Common myeloid progenitor, CD34-positive (primary cell): ENCODE results near the gene GALP.
"Not testable (repeated sequence)": the region's sequence is repeated elsewhere in the genome, so short reads cannot be mapped to it uniquely, and the experiment has no call there.

Source experiments
- CTCF ChIA-PET: fragments of 350-600 bp; sonication (Branson Sonifier 250); formaldehyde crosslinking; loops from one replicate; lab custom pipeline; 2021; ENCODE audit warnings: antibody characterized with exemption; lab: Charles Lee
- POLR2A ChIA-PET: fragments of 350-600 bp; sonication (Branson Sonifier 250); formaldehyde crosslinking; loops from one replicate; lab custom pipeline; 2021; ENCODE audit warnings: antibody characterized with exemption; lab: Charles Lee
- DNase-seq, 3 donors: peaks; one replicate each; pipeline versions ENCODE4 v3.0.0 to v3.0.0-alpha.2; 2013
- H3K27ac ChIP-seq, 2 experiments: 1 replicate in 1 of 2; 2 replicates in 1 of 2; pipeline ENCODE4 v1.7.0; 2013; ENCODE audit warnings: inconsistent platforms in 2 of 2, low read length in 2 of 2, mild to moderate bottlenecking in 2 of 2, low read depth in 1 of 2, moderate library complexity in 1 of 2; ENCODE audit not compliant: severe bottlenecking in 2 of 2, insufficient read depth in 1 of 2, poor library complexity in 1 of 2
- H3K27me3 ChIP-seq, 5 experiments: replicated peaks in 2 of 5; 1 replicate in 3 of 5; 2 replicates in 2 of 5; pipeline versions ENCODE4 v1.6.1 to v1.7.0; 2013; ENCODE audit warnings: low read length in 4 of 5, mild to moderate bottlenecking in 2 of 5, moderate library complexity in 2 of 5, inconsistent platforms in 1 of 5; ENCODE audit not compliant: insufficient read depth in 5 of 5, control insufficient read depth in 4 of 5
- H3K36me3 ChIP-seq, 4 experiments: 1 replicate in 2 of 4; 2 replicates in 2 of 4; pipeline versions ENCODE4 v1.6.1 to v1.7.0; 2013; ENCODE audit warnings: low read length in 3 of 4, control low read depth in 1 of 4, mild to moderate bottlenecking in 1 of 4; ENCODE audit not compliant: control insufficient read depth in 4 of 4, insufficient read depth in 4 of 4
- H3K4me1 ChIP-seq, 4 experiments: 1 replicate in 3 of 4; 2 replicates in 1 of 4; pipeline versions ENCODE4 v1.6.1 to v1.7.1; 2013; ENCODE audit warnings: low read length in 3 of 4, mild to moderate bottlenecking in 3 of 4, control low read depth in 1 of 4, inconsistent platforms in 1 of 4, moderate library complexity in 1 of 4; ENCODE audit not compliant: control insufficient read depth in 4 of 4, insufficient read depth in 4 of 4; ENCODE audit errors: control extremely low read depth in 1 of 4
- H3K4me3 ChIP-seq, 7 experiments: 1 replicate in 4 of 7; 2 replicates in 3 of 7; pipeline versions ENCODE4 v1.5.1 to v1.7.0; 2013; ENCODE audit warnings: mild to moderate bottlenecking in 7 of 7, low read length in 6 of 7, moderate library complexity in 6 of 7, inconsistent platforms in 2 of 7, low read depth in 2 of 7, control low read depth in 1 of 7; ENCODE audit not compliant: insufficient read depth in 4 of 7, control insufficient read depth in 1 of 7; ENCODE audit errors: extremely low read depth in 1 of 7
- H3K9me3 ChIP-seq, 5 experiments: 1 replicate in 4 of 5; 2 replicates in 1 of 5; pipeline versions ENCODE4 v1.6.1 to v1.7.1; 2013; ENCODE audit warnings: low read length in 4 of 5, mild to moderate bottlenecking in 2 of 5, inconsistent platforms in 1 of 5, low read depth in 1 of 5, moderate library complexity in 1 of 5; ENCODE audit not compliant: control insufficient read depth in 4 of 5, insufficient read depth in 2 of 5; ENCODE audit errors: control extremely low read depth in 1 of 5
- WGBS: methylation state at CpG from one replicate; pipeline ENCODE4 v1.1.5; 2013; ENCODE audit not compliant: insufficient coverage; 5-methylcytosine and 5-hydroxymethylcytosine counted together

GALP gene

GRCh38 chr19:56146904-56147303, 28.9 kb upstream of the GALP start:
- CTCF ChIA-PET, result interaction anchor here (3.0 kb wide), 1 partner anchor 8 kb away, joined by 18 read pairs; no protein-coding TSS in a partner anchor
- Histone ChIP-seq H3K4me1 (peaks cover 4 to 39% (median 31%) of the 10 kb centered on the region in 4 experiments), H3K27ac (no peak overlapping the region), H3K4me3 (no peak overlapping the region), H3K36me3 (peaks cover 2 to 42% (median 20%) of the 10 kb centered on the region in 4 experiments), H3K9me3 (no peaks in the 10 kb centered on the region), H3K27me3 (no peaks in the 10 kb centered on the region)
- POLR2A ChIA-PET, result no interaction called here
- DNase-seq, result no peak
- over 99% methylated on average over 28 of the region's 31 CpGs for WGBS

- Histone ChIP-seq H3K27me3 (no peaks in the 10 kb centered on the region), H3K9me3 (no peaks in the 10 kb centered on the region), H3K4me1 (peaks cover 2 to 35% (median 27%) of the 10 kb centered on the region in 4 experiments), H3K27ac (no peak overlapping the region), H3K36me3 (peaks cover 2 to 42% (median 20%) of the 10 kb centered on the region in 4 experiments), H3K4me3 (no peak overlapping the region)
- POLR2A ChIA-PET, result no interaction called here
- 97% methylated on average over 21 of the region's 22 CpGs for WGBS
- CTCF ChIA-PET, result interaction anchor here (1.2 kb wide), 1 partner anchor 14 kb away, joined by 3 read pairs; no protein-coding TSS in a partner anchor
- no peak for DNase-seq
These were observed 28.5 kb upstream of the GALP start for GRCh38 chr19:56147307-56147706.

- H3K4me1 ChIP-seq, result peaks cover 2 to 32% (median 23%) of the 10 kb centered on the region in 4 experiments
- POLR2A ChIA-PET, result no interaction called here
- DNase-seq, result peak in 1 of 3 donors; percentile 22
- CTCF ChIA-PET, result interaction anchor here (0.6 to 1.2 kb wide), 2 partner anchors 13 to 39 kb away, joined by 3 read pairs; no protein-coding TSS in a partner anchor
- H3K27me3 ChIP-seq, result no peaks in the 10 kb centered on the region
- H3K36me3 ChIP-seq, result peaks cover 2 to 37% (median 20%) of the 10 kb centered on the region in 4 experiments
- H3K9me3 ChIP-seq, result no peaks in the 10 kb centered on the region
- 98% methylated on average over 15 of the region's 15 CpGs for WGBS
- no peak overlapping the region for H3K27ac ChIP-seq
- H3K4me3 ChIP-seq, result no peak overlapping the region
These were observed 27.7 kb upstream of the GALP start for GRCh38 chr19:56148096-56148495.

- H3K27ac ChIP-seq, POLR2A ChIA-PET, H3K4me3 ChIP-seq, H3K9me3 ChIP-seq, CTCF ChIA-PET, H3K27me3 ChIP-seq, DNase-seq: not testable (repeated sequence)
- peaks cover 2 to 30% (median 20%) of the 10 kb centered on the region in 4 experiments for H3K4me1 ChIP-seq
- 96% methylated on average over 12 of the region's 12 CpGs for WGBS
- peaks cover 2 to 37% (median 20%) of the 10 kb centered on the region in 4 experiments for H3K36me3 ChIP-seq
These were observed 26.7 kb upstream of the GALP start for GRCh38 chr19:56148955-56149655.

GRCh38 chr19:56149656-56150038, 26.2 kb upstream of the GALP start:
- POLR2A ChIA-PET, result no interaction called here
- Histone ChIP-seq H3K36me3 (peaks cover 2 to 39% (median 22%) of the 10 kb centered on the region in 4 experiments), H3K9me3 (no peaks in the 10 kb centered on the region), H3K4me1 (peaks cover 2 to 25% (median 14%) of the 10 kb centered on the region in 4 experiments), H3K4me3 (no peak overlapping the region), H3K27ac (no peak overlapping the region), H3K27me3 (no peaks in the 10 kb centered on the region)
- CTCF ChIA-PET, result no interaction called here
- no peak for DNase-seq
- WGBS, result 80% methylated on average over 3 of the region's 5 CpGs

GRCh38 chr19:56150358-56150757, 25.4 kb upstream of the GALP start:
- Histone ChIP-seq H3K36me3 (peaks cover 2 to 46% (median 23%) of the 10 kb centered on the region in 4 experiments), H3K27me3 (no peaks in the 10 kb centered on the region), H3K4me3 (no peak overlapping the region), H3K9me3 (no peaks in the 10 kb centered on the region), H3K4me1 (peaks cover 0 to 18% (median 8%) of the 10 kb centered on the region in 4 experiments), H3K27ac (no peak overlapping the region)
- DNase-seq, result no peak
- ChIA-PET POLR2A (no interaction called here), CTCF (interaction anchor here (0.5 kb wide), 1 partner anchor 22 kb away, joined by 3 read pairs; no protein-coding TSS in a partner anchor)
- 94% methylated on average over 6 of the region's 11 CpGs for WGBS

- Histone ChIP-seq H3K9me3 (no peaks in the 10 kb centered on the region), H3K27me3 (no peaks in the 10 kb centered on the region), H3K36me3 (peaks cover 2 to 45% (median 32%) of the 10 kb centered on the region in 4 experiments), H3K27ac (no peak overlapping the region), H3K4me3 (no peak overlapping the region), H3K4me1 (peaks cover 0 to 13% (median 7%) of the 10 kb centered on the region in 4 experiments)
- WGBS, result 95% methylated on average over 2 of the region's 2 CpGs
- no peak for DNase-seq
- ChIA-PET POLR2A (interaction anchor here (0.6 kb wide), 1 partner anchor 22 kb away, joined by 3 read pairs; no protein-coding TSS in a partner anchor), CTCF (interaction anchor here (1.2 to 4.6 kb wide), 5 partner anchors 8 to 100 kb away, joined by 3 to 33 read pairs (median 5); no protein-coding TSS in a partner anchor)
These were observed 23.2 kb upstream of the GALP start for GRCh38 chr19:56152644-56153043.
